Epithelial cell of esophagus (primary cell): ENCODE data around the gene NEURL3.
"Not testable (repeated sequence)": the region's sequence is repeated elsewhere in the genome, so short reads cannot be mapped to it uniquely, and the experiment has no call there.

ENCODE experiments used
- DNase-seq: peaks from one replicate; pipeline ENCODE4 v3.0.0; 2010; ENCODE audit warnings: low read depth
- H3K4me3 ChIP-seq: 2 replicates; pipeline ENCODE4 v1.5.1; 2011; ENCODE audit warnings: mild to moderate bottlenecking, low read length, control low read depth
- CTCF ChIP-seq: IDR thresholded peaks from 2 replicates; pipeline ENCODE4 v1.5.1; 2011; ENCODE audit warnings: low read depth, mild to moderate bottlenecking, low read length, control low read depth, inconsistent platforms; ENCODE audit not compliant: insufficient read depth; ENCODE audit errors: missing control alignments

The NEURL3 gene

GRCh38 chr2:96503637-96504243 is 1.4 kb downstream of the NEURL3 start:
- no peak overlapping the region for H3K4me3 ChIP-seq
- no peak for DNase-seq
- TF ChIP-seq CTCF = no peak

DNA sequence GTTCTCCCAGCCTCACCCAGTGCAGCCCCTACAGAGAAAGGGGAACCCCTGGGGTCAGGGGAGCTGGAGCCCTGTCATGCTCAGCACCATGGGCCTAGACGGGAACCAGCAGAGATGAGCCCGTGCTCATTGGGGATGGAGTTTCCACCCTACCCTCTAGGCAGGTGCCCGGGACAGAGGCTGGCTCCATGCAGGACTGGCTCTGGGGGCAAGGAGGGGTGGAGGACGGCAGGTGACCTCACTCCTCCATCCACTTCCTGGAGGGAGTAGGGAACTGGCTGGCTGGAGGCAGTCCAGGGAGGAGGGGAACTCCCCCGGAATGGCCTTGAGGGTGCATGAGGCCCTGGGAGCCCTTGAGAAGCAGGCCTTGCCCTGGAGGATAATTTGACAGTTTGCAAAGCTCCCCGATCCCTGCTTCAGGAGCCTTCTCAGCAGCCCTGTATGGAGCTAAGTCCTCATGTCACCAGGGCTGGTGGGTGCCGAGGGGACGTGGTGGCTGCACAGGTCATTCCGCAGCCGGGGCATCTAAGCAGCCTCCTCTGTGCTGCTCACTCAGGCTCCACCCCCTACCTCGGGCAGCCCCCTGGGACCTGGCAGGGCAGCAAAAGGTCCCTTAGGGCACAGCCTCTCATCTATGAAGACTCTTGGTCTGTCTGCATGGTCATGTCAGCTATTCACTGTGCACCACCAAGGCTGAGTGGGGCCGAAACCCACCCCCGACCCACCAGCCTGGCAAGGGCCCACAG is 2.1 kb downstream of the NEURL3 start:
- H3K4me3 ChIP-seq = no peak overlapping the region
- no peak for TF ChIP-seq CTCF
- DNase-seq = no peak

- TF ChIP-seq CTCF = no peak
- DNase-seq = no peak
- no peak overlapping the region for H3K4me3 ChIP-seq
Observed at GRCh38 chr2:96501886-96502810, 3.0 kb downstream of the NEURL3 start.

- DNase-seq = no peak
- H3K4me3 ChIP-seq = no peak overlapping the region
- no peak for TF ChIP-seq CTCF
Observed at GRCh38 chr2:96501471-96501874, 3.7 kb downstream of the NEURL3 start.

DNA sequence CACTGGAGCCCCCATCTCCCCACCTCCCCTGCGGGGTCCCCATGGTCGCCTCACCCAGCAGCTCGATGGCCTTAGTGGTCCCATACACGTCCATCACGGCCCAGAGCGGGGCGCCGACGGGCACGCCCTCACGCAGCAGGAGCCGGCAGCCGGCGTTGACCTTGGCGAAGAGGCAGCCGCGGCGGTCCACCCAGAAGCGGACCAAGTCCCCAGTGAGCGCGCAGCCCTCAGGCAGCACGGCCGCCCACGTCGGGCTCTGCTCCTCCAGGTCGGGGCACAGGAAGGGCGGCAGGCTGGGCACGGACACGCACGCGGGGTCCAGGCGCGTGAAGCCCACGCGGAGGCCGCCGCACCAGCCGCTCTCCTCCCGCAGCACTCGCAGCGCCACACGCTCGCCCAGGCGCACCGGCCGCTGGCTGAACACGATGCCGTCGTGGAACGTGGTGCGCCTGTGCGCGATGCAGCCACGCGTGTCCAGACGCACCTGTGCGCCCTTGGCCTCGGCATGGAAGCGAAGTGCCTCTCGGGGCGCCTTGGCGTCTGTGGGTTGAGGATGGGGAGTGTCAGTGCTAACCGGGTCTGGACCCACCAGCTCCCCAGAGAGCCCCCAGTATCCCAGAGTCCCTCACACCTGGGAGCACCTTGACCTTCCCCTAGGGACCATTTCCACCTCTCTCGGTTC is 4.6 kb downstream of the NEURL3 start:
- TF ChIP-seq CTCF = no peak
- no peak overlapping the region for H3K4me3 ChIP-seq

GRCh38 chr2:96499061-96499960 is 5.8 kb downstream of the NEURL3 start:
- TF ChIP-seq CTCF = no peak
- DNase-seq = no peak
- H3K4me3 ChIP-seq = no peak overlapping the region

More for the DNA sequence above, 4.6 kb downstream of the NEURL3 start:
- DNase-seq = no peak

GRCh38 chr2:96498611-96499010 is 6.5 kb downstream of the NEURL3 start:
- DNase-seq, H3K4me3 ChIP-seq: not testable (repeated sequence)
